ENCODE data around the gene VAC14.

Gene VAC14

DNA sequence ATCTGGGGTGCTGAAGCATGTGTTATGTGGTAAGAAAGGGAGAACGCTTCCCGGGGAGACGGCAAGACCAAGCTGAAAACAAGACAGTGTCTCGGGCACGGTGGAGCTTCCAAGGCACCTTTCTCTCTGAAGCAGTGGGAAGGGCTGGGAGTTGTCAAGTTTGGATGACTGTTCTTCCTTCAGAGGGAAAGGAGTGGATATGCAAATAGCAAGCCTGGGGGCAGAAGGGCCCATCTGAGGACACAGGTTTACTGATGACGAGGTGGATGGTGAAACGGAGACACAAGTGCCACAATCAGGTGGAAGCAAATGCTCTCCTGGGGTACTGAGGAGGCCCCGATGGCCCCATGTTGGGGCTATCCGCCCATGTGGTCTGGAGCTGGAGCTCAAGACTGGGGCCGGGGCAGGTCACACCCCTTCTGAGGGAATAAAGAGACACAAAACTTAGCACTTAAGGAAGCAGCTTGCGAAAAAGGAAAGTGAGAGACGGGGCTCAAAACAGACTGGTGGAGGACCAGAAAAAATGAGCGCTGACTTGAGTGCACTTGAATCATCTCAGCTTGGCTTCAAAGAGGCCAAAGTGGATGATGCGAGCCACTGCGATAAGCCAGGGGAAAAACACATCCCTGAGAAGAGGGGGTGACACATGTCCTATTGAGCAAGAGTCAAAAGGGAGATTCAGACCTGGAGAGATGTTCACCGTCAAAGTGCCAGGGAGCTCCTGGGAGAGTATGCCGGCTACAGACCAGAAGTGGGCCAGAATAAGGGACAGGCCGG lies 80.3 kb downstream of the VAC14 start:
- no peak for DNase-seq
- Histone ChIP-seq H3K18ac (ENCODE audit: low read length) (no peak overlapping the region), H3K4me1 (ENCODE audit: control insufficient read depth, low read depth, low read length) (peaks cover 1% of the 10 kb centered on the region), H3K36me3 (ENCODE audit: control insufficient read depth, insufficient read depth, low read length) (no peaks in the 10 kb centered on the region), H2AK5ac (ENCODE audit: low read length) (no peak overlapping the region), H3K79me1 (ENCODE audit: low read length) (no peaks in the 10 kb centered on the region), H4K8ac (ENCODE audit: low read depth, low read length) (no peak overlapping the region), H2BK5ac (ENCODE audit: low read length) (no peak overlapping the region), H2BK15ac (replicated peaks; ENCODE audit: low read depth) (no peak overlapping the region), H3K4me3 (ENCODE audit: low read length) (no peak overlapping the region), H3K27ac (ENCODE audit: low read depth, low read length) (no peak overlapping the region), H3K9ac (ENCODE audit: low read length) (no peak overlapping the region), H3K27me3 (ENCODE audit: insufficient read depth, low read length, poor library complexity) (no peaks in the 10 kb centered on the region), H3K4ac (ENCODE audit: low read depth, low read length) (no peak overlapping the region), H3K79me2 (ENCODE audit: control insufficient read depth, insufficient read depth, low read length) (no peaks in the 10 kb centered on the region), H4K5ac (ENCODE audit: low read length) (no peak overlapping the region), H3K4me2 (ENCODE audit: low read length) (no peak overlapping the region), H3K23ac (ENCODE audit: low read length) (no peak overlapping the region), H2BK120ac (ENCODE audit: low read depth, low read length) (no peak overlapping the region), H3K56ac (ENCODE audit: low read length) (no peak overlapping the region)
- no CpG with 5 or more reads among the region's 18 CpGs for WGBS (ENCODE audit: extremely low coverage, insufficient coverage, low lambda C conversion rate)

GRCh38 chr16:70717065-70717464 lies 83.9 kb downstream of the VAC14 start:
- Histone ChIP-seq H3K56ac (ENCODE audit: low read length) (no peak overlapping the region), H3K4me1 (ENCODE audit: control insufficient read depth, low read depth, low read length) (peaks cover 4% of the 10 kb centered on the region), H2BK120ac (ENCODE audit: low read depth, low read length) (no peak overlapping the region), H3K18ac (ENCODE audit: low read length) (no peak overlapping the region), H3K27me3 (ENCODE audit: insufficient read depth, low read length, poor library complexity) (no peaks in the 10 kb centered on the region), H3K36me3 (ENCODE audit: control insufficient read depth, insufficient read depth, low read length) (no peaks in the 10 kb centered on the region), H3K27ac (ENCODE audit: low read depth, low read length) (no peak overlapping the region), H3K4me2 (ENCODE audit: low read length) (no peak overlapping the region), H2BK15ac (replicated peaks; ENCODE audit: low read depth) (no peak overlapping the region), H3K4ac (ENCODE audit: low read depth, low read length) (no peak overlapping the region), H2AK5ac (ENCODE audit: low read length) (no peak overlapping the region), H3K79me1 (ENCODE audit: low read length) (no peaks in the 10 kb centered on the region), H2BK5ac (ENCODE audit: low read length) (no peak overlapping the region), H3K9ac (ENCODE audit: low read length) (no peak overlapping the region), H3K23ac (ENCODE audit: low read length) (no peak overlapping the region), H4K5ac (ENCODE audit: low read length) (no peak overlapping the region), H3K79me2 (ENCODE audit: control insufficient read depth, insufficient read depth, low read length) (no peaks in the 10 kb centered on the region), H3K4me3 (ENCODE audit: low read length) (no peak overlapping the region), H4K8ac (ENCODE audit: low read depth, low read length) (no peak overlapping the region)
- DNase-seq = no peak
- WGBS (ENCODE audit: extremely low coverage, insufficient coverage, low lambda C conversion rate) = no CpG with 5 or more reads among the region's 9 CpGs

DNA sequence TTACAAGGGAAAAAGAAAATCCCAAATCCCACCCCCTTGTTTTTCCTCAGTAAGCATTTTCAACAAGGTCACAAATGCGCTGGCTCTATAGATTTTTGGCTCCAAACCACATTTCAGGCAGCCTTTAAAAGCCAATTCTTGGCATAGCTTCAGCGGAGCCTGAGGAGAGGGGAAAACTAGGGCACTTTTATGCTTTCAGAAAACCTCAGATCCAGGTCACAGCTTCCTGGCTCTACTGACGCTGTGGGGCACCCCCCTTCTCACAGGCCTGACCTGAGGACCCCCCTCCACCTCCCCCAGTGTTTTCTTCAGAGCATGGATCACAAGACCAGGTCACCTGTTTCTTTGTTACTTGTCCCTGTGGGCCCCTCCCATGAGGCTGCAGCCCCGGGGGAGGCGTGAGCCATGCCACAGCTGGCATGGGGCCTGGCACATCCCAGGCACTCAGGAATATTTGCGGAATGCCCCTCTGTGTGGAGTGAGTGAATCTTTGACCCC lies 85.0 kb downstream of the VAC14 start:
- H2BK120ac ChIP-seq (ENCODE audit: low read depth, low read length) = no peak overlapping the region
- H2AK5ac ChIP-seq (ENCODE audit: low read length) = no peak overlapping the region
- no peaks in the 10 kb centered on the region for H3K79me1 ChIP-seq (ENCODE audit: low read length)
- no peak overlapping the region for H4K8ac ChIP-seq (ENCODE audit: low read depth, low read length)
- H3K27me3 ChIP-seq (ENCODE audit: insufficient read depth, low read length, poor library complexity) = no peaks in the 10 kb centered on the region
- H3K36me3 ChIP-seq (ENCODE audit: control insufficient read depth, insufficient read depth, low read length) = no peaks in the 10 kb centered on the region
- no CpG with 5 or more reads among the region's 6 CpGs for WGBS (ENCODE audit: extremely low coverage, insufficient coverage, low lambda C conversion rate)
- H3K56ac ChIP-seq (ENCODE audit: low read length) = no peak overlapping the region
- no peak overlapping the region for H3K4me2 ChIP-seq (ENCODE audit: low read length)
- no peak overlapping the region for H4K5ac ChIP-seq (ENCODE audit: low read length)
- no peak overlapping the region for H3K23ac ChIP-seq (ENCODE audit: low read length)
- no peak overlapping the region for H3K27ac ChIP-seq (ENCODE audit: low read depth, low read length)
- H3K79me2 ChIP-seq (ENCODE audit: control insufficient read depth, insufficient read depth, low read length) = no peaks in the 10 kb centered on the region
- H3K9ac ChIP-seq (ENCODE audit: low read length) = no peak overlapping the region
- H3K4me3 ChIP-seq (ENCODE audit: low read length) = no peak overlapping the region
- H2BK5ac ChIP-seq (ENCODE audit: low read length) = no peak overlapping the region
- peaks cover 4% of the 10 kb centered on the region for H3K4me1 ChIP-seq (ENCODE audit: control insufficient read depth, low read depth, low read length)
- H3K18ac ChIP-seq (ENCODE audit: low read length) = no peak overlapping the region
- H2BK15ac ChIP-seq (replicated peaks; ENCODE audit: low read depth) = no peak overlapping the region
- no peak for DNase-seq
- no peak overlapping the region for H3K4ac ChIP-seq (ENCODE audit: low read depth, low read length)

GRCh38 chr16:70715055-70715858 lies 85.7 kb downstream of the VAC14 start:
- no peaks in the 10 kb centered on the region for H3K36me3 ChIP-seq (ENCODE audit: control insufficient read depth, insufficient read depth, low read length)
- H2BK120ac ChIP-seq (ENCODE audit: low read depth, low read length) = no peak overlapping the region
- no peak overlapping the region for H3K27ac ChIP-seq (ENCODE audit: low read depth, low read length)
- no peak overlapping the region for H4K8ac ChIP-seq (ENCODE audit: low read depth, low read length)
- H2BK5ac ChIP-seq (ENCODE audit: low read length) = no peak overlapping the region
- DNase-seq = peak; percentile 69
- H3K18ac ChIP-seq (ENCODE audit: low read length) = no peak overlapping the region
- H3K4me3 ChIP-seq (ENCODE audit: low read length) = no peak overlapping the region
- WGBS (ENCODE audit: extremely low coverage, insufficient coverage, low lambda C conversion rate) = no CpG with 5 or more reads among the region's 23 CpGs
- no peaks in the 10 kb centered on the region for H3K27me3 ChIP-seq (ENCODE audit: insufficient read depth, low read length, poor library complexity)
- peak overlapping the region; percentile 13 for H3K9ac ChIP-seq (ENCODE audit: low read length)
- H3K79me2 ChIP-seq (ENCODE audit: control insufficient read depth, insufficient read depth, low read length) = no peaks in the 10 kb centered on the region
- no peak overlapping the region for H3K4me2 ChIP-seq (ENCODE audit: low read length)
- H3K4ac ChIP-seq (ENCODE audit: low read depth, low read length) = no peak overlapping the region
- H2BK15ac ChIP-seq (replicated peaks; ENCODE audit: low read depth) = no peak overlapping the region
- peaks cover 4% of the 10 kb centered on the region for H3K4me1 ChIP-seq (ENCODE audit: control insufficient read depth, low read depth, low read length)
- H4K5ac ChIP-seq (ENCODE audit: low read length) = no peak overlapping the region
- no peaks in the 10 kb centered on the region for H3K79me1 ChIP-seq (ENCODE audit: low read length)
- H2AK5ac ChIP-seq (ENCODE audit: low read length) = no peak overlapping the region
- no peak overlapping the region for H3K23ac ChIP-seq (ENCODE audit: low read length)
- H3K56ac ChIP-seq (ENCODE audit: low read length) = peak overlapping the region; percentile 12

GRCh38 chr16:70714581-70715054 lies 86.3 kb downstream of the VAC14 start:
- Histone ChIP-seq H4K8ac (ENCODE audit: low read depth, low read length) (no peak overlapping the region), H2BK120ac (ENCODE audit: low read depth, low read length) (no peak overlapping the region), H2BK15ac (replicated peaks; ENCODE audit: low read depth) (no peak overlapping the region), H4K5ac (ENCODE audit: low read length) (no peak overlapping the region), H3K79me2 (ENCODE audit: control insufficient read depth, insufficient read depth, low read length) (no peaks in the 10 kb centered on the region), H3K27me3 (ENCODE audit: insufficient read depth, low read length, poor library complexity) (no peaks in the 10 kb centered on the region), H3K79me1 (ENCODE audit: low read length) (no peaks in the 10 kb centered on the region), H3K9ac (ENCODE audit: low read length) (no peak overlapping the region), H3K4me1 (ENCODE audit: control insufficient read depth, low read depth, low read length) (peaks cover 4% of the 10 kb centered on the region), H3K27ac (ENCODE audit: low read depth, low read length) (no peak overlapping the region), H3K18ac (ENCODE audit: low read length) (no peak overlapping the region), H3K36me3 (ENCODE audit: control insufficient read depth, insufficient read depth, low read length) (no peaks in the 10 kb centered on the region), H3K56ac (ENCODE audit: low read length) (peak overlapping the region; percentile 3), H3K4me2 (ENCODE audit: low read length) (no peak overlapping the region), H3K4me3 (ENCODE audit: low read length) (no peak overlapping the region), H2AK5ac (ENCODE audit: low read length) (no peak overlapping the region), H3K4ac (ENCODE audit: low read depth, low read length) (no peak overlapping the region), H3K23ac (ENCODE audit: low read length) (no peak overlapping the region), H2BK5ac (ENCODE audit: low read length) (no peak overlapping the region)
- WGBS (ENCODE audit: extremely low coverage, insufficient coverage, low lambda C conversion rate) = no CpG with 5 or more reads among the region's 10 CpGs
- no peak for DNase-seq

All from mesendoderm (in vitro differentiated cells).